HEK293 (cell line): Measurements from ENCODE around the gene SH3RF3.
A peak's percentile ranks its signal among the peaks of the same experiment; 100 is the strongest.

Experiments
- ATF2 ChIP-seq: fragments of 450-650 bp; formaldehyde crosslinking; IDR thresholded peaks from 2 replicates; pipeline ENCODE4 v1.5.1; 2016; ENCODE audit warnings: missing biosample characterization, missing genetic modification characterization, low read depth
- GLIS1 ChIP-seq: fragments of 450-650 bp; formaldehyde crosslinking; IDR thresholded peaks from 2 replicates; pipeline ENCODE4 v1.5.1; 2016; ENCODE audit warnings: missing biosample characterization, missing genetic modification characterization
- KLF16 ChIP-seq: fragments of 450-650 bp; formaldehyde crosslinking; IDR thresholded peaks from 2 replicates; pipeline ENCODE4 v1.5.1; 2017; ENCODE audit warnings: missing biosample characterization, missing genetic modification characterization
- MZF1 ChIP-seq: fragments of 450-650 bp; formaldehyde crosslinking; IDR thresholded peaks from 2 replicates; pipeline ENCODE4 v1.5.1; 2017; ENCODE audit warnings: missing biosample characterization, missing genetic modification characterization, borderline replicate concordance
- PRDM2 ChIP-seq: fragments of 450-650 bp; formaldehyde crosslinking; IDR thresholded peaks from 2 replicates; pipeline ENCODE4 v1.5.1; 2016; ENCODE audit warnings: missing biosample characterization, missing genetic modification characterization, borderline replicate concordance
- SCRT1 ChIP-seq: fragments of 450-650 bp; formaldehyde crosslinking; IDR thresholded peaks from 2 replicates; pipeline ENCODE4 v1.5.1; 2016; ENCODE audit warnings: missing biosample characterization, missing genetic modification characterization, borderline replicate concordance
- ZBTB10 ChIP-seq: fragments of 450-650 bp; formaldehyde crosslinking; IDR thresholded peaks from 2 replicates; pipeline ENCODE4 v1.5.1; 2016; ENCODE audit warnings: missing biosample characterization, missing genetic modification characterization
- ZBTB21 ChIP-seq: fragments of 450-650 bp; formaldehyde crosslinking; IDR thresholded peaks from 2 replicates; pipeline ENCODE4 v1.5.1; 2017; ENCODE audit warnings: missing biosample characterization, missing genetic modification characterization
- ZIC2 ChIP-seq: fragments of 450-650 bp; formaldehyde crosslinking; IDR thresholded peaks from 2 replicates; pipeline ENCODE4 v1.5.1; 2016; ENCODE audit warnings: missing biosample characterization, missing genetic modification characterization
- ZNF148 ChIP-seq: fragments of 450-650 bp; formaldehyde crosslinking; IDR thresholded peaks from 2 replicates; pipeline ENCODE4 v1.5.0; 2017; ENCODE audit warnings: missing biosample characterization, missing genetic modification characterization, borderline replicate concordance
- ZNF18 ChIP-seq: fragments of 450-650 bp; formaldehyde crosslinking; IDR thresholded peaks from 2 replicates; pipeline ENCODE4 v1.5.1; 2016; ENCODE audit warnings: missing biosample characterization, missing genetic modification characterization
- ZNF223 ChIP-seq: fragments of 450-650 bp; formaldehyde crosslinking; IDR thresholded peaks from 2 replicates; pipeline ENCODE4 v1.5.1; 2016; ENCODE audit warnings: missing biosample characterization, missing genetic modification characterization
- ZNF239 ChIP-seq: fragments of 450-650 bp; formaldehyde crosslinking; IDR thresholded peaks from 2 replicates; pipeline ENCODE4 v1.5.1; 2016; ENCODE audit warnings: missing biosample characterization, missing genetic modification characterization
- ZNF350 ChIP-seq: fragments of 450-650 bp; formaldehyde crosslinking; IDR thresholded peaks from 2 replicates; pipeline ENCODE4 v1.5.0; 2017; ENCODE audit warnings: missing biosample characterization, mild to moderate bottlenecking, missing genetic modification characterization
- ZNF555 ChIP-seq: fragments of 450-650 bp; formaldehyde crosslinking; conservative IDR thresholded peaks from 2 replicates; pipeline ENCODE4 v1.5.1; 2017; ENCODE audit warnings: missing biosample characterization, mild to moderate bottlenecking, missing genetic modification characterization, inconsistent platforms
- ZNF561 ChIP-seq: fragments of 450-650 bp; IDR thresholded peaks from 2 replicates; pipeline ENCODE4 v1.5.1; 2018; ENCODE audit warnings: missing biosample characterization, missing genetic modification characterization, borderline replicate concordance
- ZNF600 ChIP-seq: fragments of 450-650 bp; formaldehyde crosslinking; IDR thresholded peaks from 2 replicates; pipeline ENCODE4 v1.5.1; 2016; ENCODE audit warnings: missing biosample characterization, missing genetic modification characterization
- ZSCAN16 ChIP-seq: fragments of 450-650 bp; formaldehyde crosslinking; IDR thresholded peaks from 2 replicates; pipeline ENCODE4 v1.5.1; 2016; ENCODE audit warnings: missing biosample characterization, missing genetic modification characterization

The SH3RF3 gene

GRCh38 chr2:109162999-109163398 is 34.0 kb downstream of the SH3RF3 start (continued):
- TF ChIP-seq ZNF148 (no peak), ZSCAN16 (tag by site-specific recombination) (peak; percentile 68; the same call in 1 of the 2 replicates), KLF16 (tag by site-specific recombination) (no peak), ZNF350 (tag by site-specific recombination) (no peak), ZNF555 (no peak), ZNF223 (tag by site-specific recombination) (no peak), MZF1 (tag by site-specific recombination) (no peak; the same call in 1 of the 2 replicates), ZBTB10 (tag by site-specific recombination) (no peak), ZNF18 (peak; percentile 63), ZIC2 (tag by site-specific recombination) (0 out of 2 replicates have a peak, but pooled peaks have one; percentile 44), GLIS1 (tag by site-specific recombination) (peak; percentile 78), ZBTB21 (tag by site-specific recombination) (no peak), ZNF600 (tag by site-specific recombination) (0 out of 2 replicates have a peak, but pooled peaks have one; percentile 19), ZNF561 (tag by site-specific recombination) (no peak), PRDM2 (tag by site-specific recombination) (no peak), ZNF239 (tag by site-specific recombination) (no peak), SCRT1 (tag by site-specific recombination) (0 out of 2 replicates have a peak, but pooled peaks have one; percentile 53), ATF2 (no peak)
